ENCODE measurements around the gene ZNF609.

GRCh38 chr15:64665179-64665578, 204.8 kb downstream of the ZNF609 start:
- TF ChIP-seq POLR2AphosphoS5 (IDR thresholded peaks at IDR 0.05; ENCODE audit: insufficient read depth in 1 of 2, low read depth in 1 of 2), result no peak
- TF ChIP-seq CTCF (IDR thresholded peaks at IDR 0.05), result no peak
- no peak for TF ChIP-seq POLR2A (IDR thresholded peaks at IDR 0.05)
